Stomach (tissue), 9 donors: ENCODE results near the gene OXA1L. TPM values are rescaled to one million over a fixed set of nuclear protein-coding genes. Genes with fewer than 3 reads are reported as not detected.
"Not testable (repeated sequence)": the region's sequence is repeated elsewhere in the genome, so short reads cannot be mapped to it uniquely, and the experiment has no call there.

Experiments used
- DNase-seq, 2 donors: peaks; one replicate each; pipeline versions ENCODE4 v3.0.0 to v3.0.0-alpha.2; 2013 to 2019
- H3K27ac ChIP-seq, 5 donors: fragments of 200-600 bp in 4 of 5; sonication (generic) in 4 of 5; one replicate each; pipeline ENCODE4 v1.5.1; 2013 to 2019; ENCODE audit warnings: mild to moderate bottlenecking in 1 of 5, moderate library complexity in 1 of 5
- H3K27me3 ChIP-seq, 3 donors: fragments of 200-600 bp; sonication (generic); one replicate each; pipeline ENCODE4 v1.5.1; 2017 to 2019; ENCODE audit warnings: mixed run types in 1 of 3
- H3K36me3 ChIP-seq, 4 donors: fragments of 200-600 bp; sonication (generic); 1 replicate in 3 of 4; 2 replicates in 1 of 4; pipeline ENCODE4 v1.5.1; 2016 to 2019
- H3K4me1 ChIP-seq, 4 donors: fragments of 200-600 bp; sonication (generic); one replicate each; pipeline ENCODE4 v1.5.1; 2016 to 2019
- H3K4me3 ChIP-seq, 4 donors: fragments of 200-600 bp; sonication (generic) in 3 of 4; one replicate each; pipeline ENCODE4 v1.5.1; 2016 to 2019; ENCODE audit warnings: mild to moderate bottlenecking in 1 of 4
- H3K9me3 ChIP-seq, 4 donors: fragments of 200-600 bp; sonication (generic); one replicate each; pipeline ENCODE4 v1.5.1; 2016 to 2019
- EP300 ChIP-seq: sonication (generic); formaldehyde crosslinking; IDR thresholded peaks from one replicate; pipeline ENCODE4 v1.6.1; 2017; ENCODE audit warnings: antibody characterized with exemption
- POLR2A ChIP-seq, 4 donors: fragments of 450-650 bp; IDR thresholded peaks; one replicate each; pipeline ENCODE4 v1.6.1; 2016; ENCODE audit warnings: antibody characterized with exemption in 4 of 4, control low read depth in 2 of 4, mild to moderate bottlenecking in 1 of 4, moderate library complexity in 1 of 4
- POLR2AphosphoS5 ChIP-seq, 3 donors: sonication (generic); formaldehyde crosslinking; IDR thresholded peaks; one replicate each; pipeline ENCODE4 v1.6.1; 2016; ENCODE audit warnings: antibody characterized with exemption in 3 of 3
- WGBS, 5 donors: extraction: QIAGEN DNeasy Blood & Tissue Kit in 3 of 5; methylation state at CpG; one replicate each; pipeline versions ENCODE4 v1.1.5 to v1.1.7; 2013 to 2018; 5-methylcytosine and 5-hydroxymethylcytosine counted together
- intact Hi-C: fragments of 100-400 bp; cut with DNase I; formaldehyde crosslinking; loops from one replicate; pipeline ENCODE4 v1.15.1; 2023; ENCODE audit warnings: low total_unique reads
- polyA plus RNA-seq, 3 donors: library from polyadenylated mRNA; stranded (reverse); fragments of 200-250 nt; gene quantifications; one replicate each; pipeline ENCODE4 v1.2.3, GENCODE V29; 2013
- total RNA-seq, 5 donors: library from RNA; depleted of rRNA; stranded (reverse); fragments of >200 nt; gene quantifications; one replicate each; pipeline versions ENCODE4 v1.1.0 to v1.2.3, GENCODE V29; 2014 to 2016
- TF ChIP-seq, protein P1 (sequence below), 7 experiments: fragments of 450-650 bp in 4 of 7; fragments of 200-600 bp in 3 of 7; sonication (generic) in 3 of 7; IDR thresholded peaks; one replicate each; pipeline ENCODE4 v1.5.1; 2016 to 2019; ENCODE audit warnings: antibody characterized with exemption in 7 of 7, control low read depth in 2 of 7, mild to moderate bottlenecking in 1 of 7
- donor health status: healthy with polysubstance abuse.
- donor health status: Bipolar disorder and iron deficiency.
- donor health status: healthy.

Gene OXA1L
- total and polyA plus RNA-seq, 8 donors, result 46.7 to 119 (median 76.0) TPM

DNA sequence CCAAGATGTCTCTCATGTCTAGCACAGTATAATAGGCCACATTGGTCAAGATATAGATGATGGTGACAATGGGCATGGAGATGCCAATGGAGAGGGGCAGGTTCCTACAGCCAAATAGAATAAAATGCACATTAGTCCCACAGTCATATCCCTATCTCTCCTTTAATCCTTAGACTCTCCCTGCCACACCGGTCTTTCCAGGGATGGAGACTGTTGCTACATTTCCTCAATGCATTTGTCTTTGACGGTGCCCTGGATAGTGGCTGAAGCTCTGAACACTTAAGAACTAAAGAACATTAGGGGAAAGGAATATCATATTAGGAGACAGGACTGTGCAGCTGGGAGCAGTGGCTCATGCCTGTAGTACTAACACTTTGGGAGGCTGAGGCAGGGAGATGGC is 9.7 kb downstream of the OXA1L start:
- intact Hi-C loops, result no loop called here
- H3K9me3 ChIP-seq, result no peaks in the 10 kb centered on the region
- TF ChIP-seq, protein P1, sequence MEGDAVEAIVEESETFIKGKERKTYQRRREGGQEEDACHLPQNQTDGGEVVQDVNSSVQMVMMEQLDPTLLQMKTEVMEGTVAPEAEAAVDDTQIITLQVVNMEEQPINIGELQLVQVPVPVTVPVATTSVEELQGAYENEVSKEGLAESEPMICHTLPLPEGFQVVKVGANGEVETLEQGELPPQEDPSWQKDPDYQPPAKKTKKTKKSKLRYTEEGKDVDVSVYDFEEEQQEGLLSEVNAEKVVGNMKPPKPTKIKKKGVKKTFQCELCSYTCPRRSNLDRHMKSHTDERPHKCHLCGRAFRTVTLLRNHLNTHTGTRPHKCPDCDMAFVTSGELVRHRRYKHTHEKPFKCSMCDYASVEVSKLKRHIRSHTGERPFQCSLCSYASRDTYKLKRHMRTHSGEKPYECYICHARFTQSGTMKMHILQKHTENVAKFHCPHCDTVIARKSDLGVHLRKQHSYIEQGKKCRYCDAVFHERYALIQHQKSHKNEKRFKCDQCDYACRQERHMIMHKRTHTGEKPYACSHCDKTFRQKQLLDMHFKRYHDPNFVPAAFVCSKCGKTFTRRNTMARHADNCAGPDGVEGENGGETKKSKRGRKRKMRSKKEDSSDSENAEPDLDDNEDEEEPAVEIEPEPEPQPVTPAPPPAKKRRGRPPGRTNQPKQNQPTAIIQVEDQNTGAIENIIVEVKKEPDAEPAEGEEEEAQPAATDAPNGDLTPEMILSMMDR (IDR thresholded peaks at IDR 0.05), result no peak
- TF ChIP-seq POLR2A (IDR thresholded peaks at IDR 0.05), result no peak
- TF ChIP-seq POLR2AphosphoS5 (IDR thresholded peaks at IDR 0.05), result no peak
- no peak for TF ChIP-seq EP300
- H3K27me3 ChIP-seq, result no peaks in the 10 kb centered on the region
- 84 to 96% (median 90%) methylated on average over 2 of the region's 2 CpGs for WGBS, 5 donors
- H3K36me3 ChIP-seq, result peaks cover 18 to 50% (median 36%) of the 10 kb centered on the region in 4 donors
- peaks cover 0 to 18% (median 3%) of the 10 kb centered on the region in 4 donors for H3K4me1 ChIP-seq
- H3K27ac ChIP-seq, result no peak overlapping the region
- no peak overlapping the region for H3K4me3 ChIP-seq
- no peak for DNase-seq

DNA sequence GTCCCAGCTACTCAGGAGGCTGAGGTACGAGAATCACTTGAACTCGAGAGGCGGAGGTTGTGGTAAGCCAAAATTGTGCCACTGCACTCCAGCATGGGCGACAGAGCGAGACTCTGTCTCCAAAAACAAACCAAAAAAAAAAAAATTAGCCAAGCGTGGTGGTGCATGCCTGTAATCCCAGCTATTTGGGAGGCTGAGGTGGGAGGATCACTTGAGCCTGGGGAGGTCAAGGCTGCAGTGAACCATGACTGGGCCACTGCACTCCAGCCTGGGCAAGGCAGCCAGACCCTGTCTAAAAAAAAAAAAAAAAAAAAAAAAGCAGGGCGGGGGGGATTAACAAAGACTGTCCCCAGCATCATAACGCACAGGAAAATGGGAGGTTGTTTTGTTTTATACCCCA is 10.4 kb downstream of the OXA1L start:
- DNase-seq, H3K27ac ChIP-seq, H3K9me3 ChIP-seq, intact Hi-C loops, H3K4me3 ChIP-seq, H3K27me3 ChIP-seq: not testable (repeated sequence)
- peaks cover 11 to 44% (median 30%) of the 10 kb centered on the region in 4 donors for H3K36me3 ChIP-seq
- peaks cover 0 to 24% (median 3%) of the 10 kb centered on the region in 4 donors for H3K4me1 ChIP-seq
- 83 to 97% (median 90%) methylated on average over 8 of the region's 8 CpGs for WGBS, 5 donors

DNA sequence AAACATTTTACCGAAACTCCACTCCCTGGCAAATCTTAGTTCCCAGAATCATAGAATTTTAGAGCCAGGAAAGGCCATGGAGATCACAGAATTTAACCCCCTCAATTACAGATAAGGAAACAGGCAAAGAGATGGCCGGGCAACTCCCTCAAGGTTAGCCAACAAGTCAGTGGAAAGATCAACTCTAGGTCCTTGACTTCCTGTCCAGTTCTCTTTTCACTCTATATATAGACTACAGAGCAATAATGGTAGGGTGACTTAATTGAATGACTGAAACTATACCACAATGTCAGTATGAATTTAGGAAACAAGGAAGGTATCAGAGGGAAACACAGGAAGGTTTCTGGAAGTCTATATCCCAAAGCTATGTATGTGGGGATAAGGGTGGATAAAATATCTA is 11.6 kb downstream of the OXA1L start:
- Histone ChIP-seq H3K27ac (no peak overlapping the region), H3K36me3 (peaks cover 8 to 32% (median 19%) of the 10 kb centered on the region in 4 donors), H3K4me1 (peaks cover 0 to 29% (median 3%) of the 10 kb centered on the region in 4 donors), H3K9me3 (no peaks in the 10 kb centered on the region), H3K4me3 (no peak overlapping the region), H3K27me3 (no peaks in the 10 kb centered on the region)
- no peak for DNase-seq
- intact Hi-C loops, result no loop called here
- 53 to 78% (median 57%) methylated on average over 2 of the region's 2 CpGs for WGBS, 5 donors
- TF ChIP-seq POLR2A (IDR thresholded peaks at IDR 0.05) (no peak), POLR2AphosphoS5 (IDR thresholded peaks at IDR 0.05) (no peak), EP300 (no peak)
- TF ChIP-seq, protein P1 (IDR thresholded peaks at IDR 0.05), result no peak

DNA sequence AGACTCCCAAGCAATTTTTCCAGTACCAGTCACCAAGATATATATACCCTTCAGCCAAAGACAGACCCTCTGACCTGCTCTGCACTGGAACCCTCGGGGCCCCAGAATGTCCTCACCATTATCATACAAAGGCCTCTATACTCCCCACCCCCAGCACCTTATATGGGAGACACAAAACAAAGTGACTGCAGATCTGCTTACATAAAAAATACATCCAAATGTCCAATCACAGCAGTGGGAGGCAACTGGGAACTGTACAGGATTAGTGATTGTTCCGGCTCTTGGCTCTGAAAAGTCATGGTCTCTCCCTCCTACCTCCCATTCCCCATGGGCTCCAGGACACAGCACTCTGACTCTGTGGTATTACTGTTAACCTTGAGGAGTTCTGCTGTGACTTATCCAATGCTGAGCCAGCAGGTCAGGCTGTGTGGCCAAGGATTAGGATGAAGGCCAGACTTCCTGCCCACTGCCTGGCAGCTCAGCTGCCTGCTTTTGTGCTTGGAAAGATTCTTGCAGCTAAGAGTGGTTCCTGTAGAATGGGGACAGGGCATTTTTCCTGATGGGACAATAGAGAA is 13.7 kb downstream of the OXA1L start:
- DNase-seq, result no peak
- 38 to 49% (median 47%) methylated on average over 2 of the region's 2 CpGs for WGBS, 5 donors
- Histone ChIP-seq H3K27me3 (no peaks in the 10 kb centered on the region), H3K9me3 (no peaks in the 10 kb centered on the region), H3K4me1 (peaks cover 0 to 29% (median 3%) of the 10 kb centered on the region in 4 donors), H3K4me3 (no peak overlapping the region), H3K36me3 (peaks cover 0 to 12% (median 4%) of the 10 kb centered on the region in 4 donors), H3K27ac (peak overlapping the region in 2 of 5 donors; percentile 36 to 47)
- TF ChIP-seq POLR2AphosphoS5 (IDR thresholded peaks at IDR 0.05) (no peak), POLR2A (IDR thresholded peaks at IDR 0.05) (no peak), EP300 (no peak)
- TF ChIP-seq, protein P1 (IDR thresholded peaks at IDR 0.05), result no peak
- intact Hi-C loops, result no loop called here

DNA sequence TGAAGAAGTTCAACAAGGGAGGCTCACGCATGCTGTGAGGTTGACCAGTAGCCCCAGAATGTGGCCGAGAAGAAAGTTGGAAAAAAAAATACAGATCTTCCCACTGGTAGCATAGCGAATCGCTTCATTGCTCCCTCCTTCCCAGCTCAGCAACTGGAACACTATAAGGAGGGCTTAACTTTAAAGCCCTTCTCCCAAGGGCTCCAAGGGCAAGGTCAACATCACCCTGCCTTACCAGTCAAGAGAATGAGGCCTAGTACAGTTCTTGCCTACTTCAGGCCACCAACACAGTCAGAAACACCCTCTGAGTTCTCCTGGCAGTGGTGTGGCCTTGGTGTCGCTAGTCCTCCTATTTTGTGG is 14.4 kb downstream of the OXA1L start:
- no peaks in the 10 kb centered on the region for H3K27me3 ChIP-seq
- no peaks in the 10 kb centered on the region for H3K9me3 ChIP-seq
- H3K4me1 ChIP-seq, result peaks cover 0 to 29% (median 3%) of the 10 kb centered on the region in 4 donors
- H3K4me3 ChIP-seq, result no peak overlapping the region
- H3K27ac ChIP-seq, result peak overlapping the region in 2 of 5 donors; percentile 36 to 47
- DNase-seq, result no peak
- no peak for TF ChIP-seq EP300
- TF ChIP-seq, protein P1 (IDR thresholded peaks at IDR 0.05), result no peak
- TF ChIP-seq POLR2AphosphoS5 (IDR thresholded peaks at IDR 0.05), result no peak
- TF ChIP-seq POLR2A (IDR thresholded peaks at IDR 0.05), result no peak
- H3K36me3 ChIP-seq, result peaks cover 0 to 4% (median under 1%) of the 10 kb centered on the region in 4 donors
- intact Hi-C loops, result no loop called here
- WGBS, 5 donors, result 84 to 92% (median 89%) methylated on average over 5 of the region's 5 CpGs
